Liver (tissue), 9 donors: ENCODE results near the gene PHETA2. TPM values are rescaled to one million over a fixed set of nuclear protein-coding genes. Genes with fewer than 3 reads are reported as not detected.

Experiments used
- DNase-seq: peaks from one replicate; pipeline ENCODE4 v3.0.0-alpha.2; 2017; ENCODE audit warnings: low spot score
- H3K27ac ChIP-seq, 2 donors: one replicate each; pipeline ENCODE4 v1.7.0; 2013; ENCODE audit warnings: inconsistent platforms in 2 of 2, low read length in 2 of 2, control low read depth in 1 of 2, low read depth in 1 of 2, mild to moderate bottlenecking in 1 of 2
- H3K27me3 ChIP-seq, 4 donors: one replicate each; pipeline versions ENCODE4 v1.6.1 to v1.7.0; 2013; ENCODE audit warnings: low read length in 3 of 4, inconsistent platforms in 1 of 4, mild to moderate bottlenecking in 1 of 4, moderate library complexity in 1 of 4; ENCODE audit not compliant: control insufficient read depth in 4 of 4, insufficient read depth in 4 of 4
- H3K36me3 ChIP-seq, 4 donors: one replicate each; pipeline versions ENCODE4 v1.6.1 to v1.7.0; 2013; ENCODE audit warnings: low read length in 3 of 4, mild to moderate bottlenecking in 3 of 4, low read depth in 1 of 4, moderate library complexity in 1 of 4; ENCODE audit not compliant: control insufficient read depth in 4 of 4, insufficient read depth in 3 of 4
- H3K4me1 ChIP-seq, 4 donors: one replicate each; pipeline versions ENCODE4 v1.6.1 to v1.7.0; 2013; ENCODE audit warnings: low read length in 3 of 4, mild to moderate bottlenecking in 3 of 4, moderate library complexity in 1 of 4; ENCODE audit not compliant: control insufficient read depth in 4 of 4, insufficient read depth in 4 of 4
- H3K4me3 ChIP-seq, 3 donors: one replicate each; pipeline versions ENCODE4 v1.6.1 to v1.7.0; 2013; ENCODE audit warnings: low read length in 3 of 3, control low read depth in 1 of 3, low read depth in 1 of 3, mild to moderate bottlenecking in 1 of 3
- H3K9ac ChIP-seq, 2 donors: one replicate each; pipeline ENCODE4 v1.7.0; 2013; ENCODE audit warnings: low read length in 2 of 2, mild to moderate bottlenecking in 2 of 2, moderate library complexity in 2 of 2, control low read depth in 1 of 2, low read depth in 1 of 2
- H3K9me3 ChIP-seq, 4 donors: one replicate each; pipeline versions ENCODE4 v1.6.1 to v1.7.0; 2013; ENCODE audit warnings: low read length in 3 of 4; ENCODE audit not compliant: control insufficient read depth in 4 of 4
- CTCF ChIP-seq: fragments of 150-350 bp; IDR thresholded peaks from 2 replicates; pipeline ENCODE4 v1.5.1; 2017; ENCODE audit warnings: improper control_type of control experiment, low read depth, low read length; ENCODE audit not compliant: missing input control
- FOXA1 ChIP-seq: IDR thresholded peaks from 2 replicates; pipeline ENCODE4 v1.6.1; 2016; ENCODE audit warnings: antibody characterized with exemption
- FOXA2 ChIP-seq: IDR thresholded peaks from 2 replicates; pipeline ENCODE4 v1.6.1; 2016; ENCODE audit warnings: antibody characterized with exemption
- GABPA ChIP-seq, 2 donors: IDR thresholded peaks in 1 of 2; conservative IDR thresholded peaks in 1 of 2; 2 replicates each; pipeline ENCODE4 v1.6.1; 2016; ENCODE audit warnings: antibody characterized with exemption in 2 of 2, mild to moderate bottlenecking in 1 of 2, moderate library complexity in 1 of 2
- HNF4A ChIP-seq, 2 donors: conservative IDR thresholded peaks; 2 replicates each; pipeline ENCODE4 v1.6.1; 2016; ENCODE audit warnings: antibody characterized with exemption in 2 of 2, mild to moderate bottlenecking in 2 of 2
- JUND ChIP-seq, 2 donors: IDR thresholded peaks; 2 replicates each; pipeline ENCODE4 v1.6.1; 2016; ENCODE audit warnings: antibody characterized with exemption in 2 of 2
- NR2F2 ChIP-seq: IDR thresholded peaks from 2 replicates; pipeline ENCODE4 v1.6.1; 2016; ENCODE audit warnings: antibody characterized with exemption
- RAD21 ChIP-seq, 2 donors: IDR thresholded peaks; 2 replicates each; pipeline ENCODE4 v1.6.1; 2016; ENCODE audit warnings: antibody characterized with exemption in 2 of 2, mild to moderate bottlenecking in 2 of 2
- RXRA ChIP-seq, 2 donors: IDR thresholded peaks; 2 replicates each; pipeline ENCODE4 v1.6.1; 2017 to 2018; ENCODE audit warnings: antibody characterized with exemption in 2 of 2, mild to moderate bottlenecking in 1 of 2
- SP1 ChIP-seq: IDR thresholded peaks from 2 replicates; pipeline ENCODE4 v1.6.1; 2018; ENCODE audit warnings: antibody characterized with exemption, mild to moderate bottlenecking
- TAF1 ChIP-seq: conservative IDR thresholded peaks from 2 replicates; pipeline ENCODE4 v1.6.1; 2016; ENCODE audit warnings: antibody characterized with exemption, mild to moderate bottlenecking
- ZBTB33 ChIP-seq: IDR thresholded peaks from 2 replicates; pipeline ENCODE4 v1.6.1; 2016; ENCODE audit warnings: antibody characterized with exemption
- WGBS: extraction: QIAGEN DNeasy Blood & Tissue Kit; methylation state at CpG from one replicate; pipeline ENCODE4 v1.1.7; 2013; 5-methylcytosine and 5-hydroxymethylcytosine counted together
- polyA plus RNA-seq, 2 donors: library from polyadenylated mRNA; stranded (reverse) in 1 of 2; unstranded in 1 of 2; fragments of 200-250 nt in 1 of 2; fragments of >200 nt in 1 of 2; fragmentation: Nextera tagmentation in 1 of 2; extraction: Ambion mirVana in 1 of 2; gene quantifications; one replicate each; pipeline versions ENCODE4 v1.2.1 to v1.2.3, GENCODE V29; 2013 to 2015
- total RNA-seq, 2 donors: library from RNA; depleted of rRNA; stranded (reverse); fragments of >200 nt; gene quantifications; one replicate each; pipeline ENCODE4 v1.2.3, GENCODE V29; 2014
- TF ChIP-seq, protein P1 (sequence below): IDR thresholded peaks from 2 replicates; pipeline ENCODE4 v1.6.1; 2016; ENCODE audit warnings: antibody characterized with exemption
- donor health status: healthy.
- donor health status: healthy.
- donor health status: healthy.
- donor health status: healthy.
- donor health status: healthy.

Gene PHETA2
- total and polyA plus RNA-seq, 4 donors: 0.89 to 5.1 (median 1.5) TPM

DNA sequence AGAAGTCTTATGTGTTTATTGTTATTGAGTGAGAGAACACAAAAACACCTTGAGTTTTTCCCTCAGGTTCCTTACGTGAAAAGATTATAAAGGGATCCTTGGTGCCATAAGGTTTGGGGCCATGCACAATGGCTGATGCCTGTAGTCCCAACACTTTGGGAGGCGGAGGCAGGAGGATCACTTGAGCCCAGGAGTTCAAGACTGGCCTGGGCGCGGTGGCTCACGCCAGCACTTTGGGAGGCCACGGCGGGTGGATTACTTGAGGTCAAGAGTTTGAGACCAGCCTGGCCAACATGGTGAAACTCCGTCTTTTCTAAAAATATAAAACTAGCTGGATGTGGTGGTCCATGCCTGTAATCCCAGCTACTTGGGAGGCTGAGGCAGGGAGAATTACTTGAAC lies 10.8 kb downstream of the PHETA2 start:
- 97% methylated on average over 8 of the region's 8 CpGs for WGBS
- Histone ChIP-seq H3K4me1 (peaks cover 6 to 22% (median 13%) of the 10 kb centered on the region in 4 donors), H3K27me3 (no peaks in the 10 kb centered on the region), H3K9ac (no peak overlapping the region), H3K36me3 (peaks cover 2 to 30% (median 26%) of the 10 kb centered on the region in 4 donors), H3K9me3 (no peaks in the 10 kb centered on the region), H3K4me3 (no peak overlapping the region), H3K27ac (no peak overlapping the region)
- TF ChIP-seq, protein P1, sequence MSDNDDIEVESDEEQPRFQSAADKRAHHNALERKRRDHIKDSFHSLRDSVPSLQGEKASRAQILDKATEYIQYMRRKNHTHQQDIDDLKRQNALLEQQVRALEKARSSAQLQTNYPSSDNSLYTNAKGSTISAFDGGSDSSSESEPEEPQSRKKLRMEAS: no peak
- no peak for DNase-seq

DNA sequence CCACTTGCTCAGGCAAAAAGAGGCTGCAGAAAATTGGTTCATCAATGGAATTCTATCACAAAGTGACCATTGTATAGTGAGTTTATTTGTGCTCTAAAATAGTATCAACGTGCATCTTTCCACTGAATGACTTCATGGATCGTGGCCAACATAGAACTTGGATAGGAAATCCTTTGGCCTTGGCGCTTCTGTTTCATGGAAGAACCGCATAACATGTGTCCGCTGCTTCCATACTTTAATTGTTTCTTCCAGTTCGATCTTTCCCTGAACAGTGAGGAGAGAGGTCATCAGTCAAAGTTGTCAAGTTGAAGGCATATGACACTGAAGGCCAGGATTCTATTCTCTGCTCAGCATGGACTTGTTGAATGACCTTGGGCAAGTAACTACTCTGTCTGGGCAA lies 12.0 kb downstream of the PHETA2 start:
- WGBS: 72% methylated on average over 6 of the region's 6 CpGs
- H3K4me1 ChIP-seq: peaks cover 3 to 13% (median 9%) of the 10 kb centered on the region in 4 donors

GRCh38 chr22:42090596-42091454 lies 16.8 kb downstream of the PHETA2 start, which contains the start of gene NDUFA6:
Gene NDUFA6, minus strand, starts transcription at chr22:42090772. Its CDS starts 28 bp downstream, at chr22:42090744.
- H3K27me3 ChIP-seq: no peaks in the 10 kb centered on the region
- under 1% methylated on average over 71 of the region's 71 CpGs for WGBS
- TF ChIP-seq, protein P1: peak; percentile 93
- TF ChIP-seq SP1 (peak; percentile 94), CTCF (peak; percentile 87), HNF4A (conservative IDR thresholded peaks at IDR 0.05) (peak; percentile 83 to 84), ZBTB33 (peak; percentile 64), JUND (IDR thresholded peaks at IDR 0.05) (peak; percentile 12 to 42), RXRA (IDR thresholded peaks at IDR 0.05) (peak; percentile 54 to 56), NR2F2 (peak; percentile 91), TAF1 (peak; percentile 80), FOXA2 (no peak), FOXA1 (peak; percentile 63), RAD21 (IDR thresholded peaks at IDR 0.05) (peak; percentile 91 to 92)

More for the DNA sequence above, 12.0 kb downstream of the PHETA2 start:
- Histone ChIP-seq H3K27ac (no peak overlapping the region), H3K9ac (no peak overlapping the region), H3K27me3 (no peaks in the 10 kb centered on the region), H3K36me3 (peaks cover 2 to 30% (median 26%) of the 10 kb centered on the region in 4 donors), H3K4me3 (no peak overlapping the region), H3K9me3 (no peaks in the 10 kb centered on the region)
- TF ChIP-seq RXRA (IDR thresholded peaks at IDR 0.05) (no peak), NR2F2 (no peak), CTCF (no peak), RAD21 (IDR thresholded peaks at IDR 0.05) (no peak), GABPA (IDR thresholded peaks at IDR 0.05 in 1 of 2, conservative IDR thresholded peaks at IDR 0.05 in 1 of 2) (no peak)
- DNase-seq: no peak

More at GRCh38 chr22:42090596-42091454, 16.8 kb downstream of the PHETA2 start, which contains the start of gene NDUFA6:
- H3K4me1 ChIP-seq: peaks cover 2 to 16% (median 14%) of the 10 kb centered on the region in 4 donors
- peak within 1 kb of the TSS; percentile 73 to 96 (median 82) for H3K4me3 ChIP-seq
- peak within 1 kb of the TSS; percentile 81 to 90 for H3K9ac ChIP-seq
- no peaks in the 10 kb centered on the region for H3K9me3 ChIP-seq
- peaks cover 0 to 13% (median 10%) of the 10 kb centered on the region in 4 donors for H3K36me3 ChIP-seq
- H3K27ac ChIP-seq: peak within 1 kb of the TSS; percentile 90 to 98
- DNase-seq: peak; percentile 96
